ENCODE data around the gene PIK3IP1.

PIK3IP1 gene

GRCh38 chr22:31278626-31279326, 13.5 kb downstream of the PIK3IP1 start:
- no peak for DNase-seq

GRCh38 chr22:31278151-31278621, 14.1 kb downstream of the PIK3IP1 start:
- DNase-seq, result no peak

- no peak for DNase-seq
Observed at GRCh38 chr22:31277741-31278140, 14.5 kb downstream of the PIK3IP1 start.

- DNase-seq, result no peak
Observed at GRCh38 chr22:31276426-31277167, 15.7 kb downstream of the PIK3IP1 start.

DNA sequence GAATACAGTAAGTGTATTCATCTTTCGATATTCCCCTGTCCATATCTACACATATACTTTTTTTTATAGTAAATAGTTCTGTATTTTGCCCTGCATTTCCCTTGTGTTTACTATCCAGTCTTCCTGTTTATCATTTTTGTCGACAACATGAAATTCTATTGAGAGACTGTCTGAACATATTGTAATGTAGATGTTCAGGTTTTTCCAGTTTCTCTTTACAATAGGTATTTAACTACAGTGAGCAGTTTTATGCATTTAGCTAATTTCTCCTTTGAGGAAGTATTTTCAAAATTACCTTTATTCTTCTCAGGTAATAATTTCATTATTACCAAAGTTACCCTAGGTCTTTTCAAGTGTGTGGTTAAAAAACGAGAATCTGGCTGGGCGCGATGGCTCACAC, 16.7 kb downstream of the PIK3IP1 start:
- no peak for DNase-seq

- DNase-seq, result no peak
Observed at GRCh38 chr22:31275018-31275417, 17.3 kb downstream of the PIK3IP1 start.

DNA sequence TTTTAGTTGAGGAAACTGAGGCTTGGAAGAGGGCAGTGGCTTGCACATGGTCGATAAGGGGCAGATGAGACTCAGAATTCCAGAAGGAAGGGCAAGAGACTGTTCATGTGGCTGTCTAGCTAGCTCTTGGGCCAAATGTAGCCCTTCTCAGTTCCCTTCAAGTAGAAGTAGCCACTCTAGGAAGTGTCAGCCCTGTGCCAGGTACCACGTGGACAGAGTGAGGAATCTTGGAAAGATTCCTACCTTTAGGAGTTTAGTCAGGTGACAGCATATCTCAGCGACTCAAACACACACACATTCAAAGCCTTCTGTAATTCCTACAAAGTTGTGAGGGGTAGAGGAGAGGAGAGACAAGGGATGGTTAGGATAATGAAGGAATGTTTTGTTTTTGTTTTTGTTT, 18.3 kb downstream of the PIK3IP1 start:
- no peak for DNase-seq

- no peak for DNase-seq
Observed at GRCh38 chr22:31272522-31273446, 19.5 kb downstream of the PIK3IP1 start.

GRCh38 chr22:31271485-31271884, 20.8 kb downstream of the PIK3IP1 start:
- no peak for DNase-seq

DNA sequence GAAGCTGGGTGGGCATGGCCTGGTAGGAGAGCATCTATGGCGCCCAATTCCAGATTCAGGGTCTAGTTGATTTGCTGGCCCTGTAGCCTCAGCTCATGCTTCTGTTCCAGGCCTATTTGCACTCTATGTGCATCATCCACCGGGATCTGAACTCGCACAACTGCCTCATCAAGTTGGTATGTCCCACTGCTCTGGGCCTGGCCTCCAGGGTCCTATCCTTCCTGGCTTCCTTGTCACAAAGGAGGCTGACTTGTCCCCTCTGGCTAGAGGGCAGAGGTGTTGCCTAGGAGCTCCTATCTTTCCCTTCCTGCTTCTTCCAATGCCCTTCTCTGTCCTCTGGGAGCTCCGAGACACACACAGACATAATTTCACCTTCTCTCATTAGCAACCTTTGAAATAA, 21.3 kb downstream of the PIK3IP1 start:
- no peak for DNase-seq

- DNase-seq, result no peak
Observed at GRCh38 chr22:31269892-31270579, 22.3 kb downstream of the PIK3IP1 start.

GRCh38 chr22:31268281-31268680, 24.0 kb downstream of the PIK3IP1 start:
- DNase-seq, result no peak

DNA sequence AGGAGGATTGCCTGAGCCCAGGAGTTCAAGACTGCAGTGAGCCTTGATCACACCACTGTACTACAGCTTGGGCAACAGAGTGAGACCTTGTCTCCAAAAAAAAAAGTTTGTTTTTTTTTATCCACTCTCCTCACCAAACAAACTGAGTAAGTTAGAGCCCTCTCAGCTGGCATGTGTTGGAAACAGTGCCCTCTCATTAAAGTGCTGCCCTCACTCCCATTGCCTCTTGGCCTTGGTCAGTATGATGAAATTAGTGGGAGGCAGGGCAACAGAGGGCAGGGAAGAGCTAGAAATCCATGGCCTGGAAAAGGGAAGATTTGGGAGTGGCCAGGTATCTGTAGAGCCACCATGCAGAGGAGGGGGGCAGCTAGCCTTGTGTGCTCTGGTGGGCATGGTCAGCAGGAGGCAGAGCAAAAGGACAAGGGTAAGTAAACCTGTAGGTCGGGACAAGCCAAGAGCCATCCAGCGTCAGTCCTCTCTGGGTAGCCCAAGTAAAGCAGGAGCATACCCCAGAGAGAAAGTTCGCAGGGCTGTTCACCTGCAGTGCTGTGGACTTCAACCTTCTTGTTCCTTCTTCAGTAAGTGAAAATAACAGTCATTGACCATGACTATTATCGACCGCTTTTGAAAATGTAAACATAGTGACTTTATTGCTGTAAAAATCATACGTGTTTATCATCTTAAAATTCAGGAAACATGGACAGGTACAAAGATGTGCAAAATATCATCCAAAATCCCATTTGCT, 28.2 kb downstream of the PIK3IP1 start:
- DNase-seq, result no peak

DNA sequence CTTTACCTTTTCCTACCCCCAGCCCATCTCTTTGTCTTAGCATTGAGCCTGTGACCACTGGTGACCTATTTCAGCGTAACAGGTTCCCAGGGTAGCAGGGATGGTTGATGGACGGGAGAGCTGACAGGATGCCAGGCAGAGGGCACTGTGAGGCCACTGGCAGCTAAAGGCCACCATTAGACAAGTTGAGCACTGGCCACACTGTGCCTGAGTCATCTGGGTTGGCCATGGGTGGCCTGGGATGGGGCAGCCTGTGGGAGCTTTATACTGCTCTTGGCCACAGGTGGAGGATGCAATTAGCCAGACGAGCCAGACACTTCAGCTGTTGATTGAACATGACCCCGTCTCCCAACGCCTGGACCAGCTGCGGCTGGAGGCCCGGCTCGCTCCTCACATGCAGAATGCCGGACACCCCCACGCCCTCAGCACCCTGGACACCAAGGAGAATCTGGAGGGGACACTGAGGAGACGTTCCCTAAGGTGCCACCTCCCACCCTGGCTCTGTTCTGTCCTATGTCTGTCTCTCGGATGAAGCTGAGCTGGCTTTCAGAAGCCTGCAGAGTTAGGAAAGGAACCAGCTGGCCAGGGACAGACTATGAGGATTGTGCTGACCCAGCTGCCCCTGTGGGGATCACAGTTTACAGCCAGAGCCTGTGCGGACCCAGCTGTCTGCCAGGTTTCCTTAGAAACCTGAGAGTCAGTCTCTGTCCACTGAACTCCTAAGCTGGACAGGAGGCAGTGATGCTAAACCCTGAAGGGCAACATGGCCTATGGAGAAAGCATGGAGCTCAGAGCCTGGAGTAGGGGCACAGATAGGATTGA, 29.8 kb downstream of the PIK3IP1 start:
- DNase-seq, result no peak

DNA sequence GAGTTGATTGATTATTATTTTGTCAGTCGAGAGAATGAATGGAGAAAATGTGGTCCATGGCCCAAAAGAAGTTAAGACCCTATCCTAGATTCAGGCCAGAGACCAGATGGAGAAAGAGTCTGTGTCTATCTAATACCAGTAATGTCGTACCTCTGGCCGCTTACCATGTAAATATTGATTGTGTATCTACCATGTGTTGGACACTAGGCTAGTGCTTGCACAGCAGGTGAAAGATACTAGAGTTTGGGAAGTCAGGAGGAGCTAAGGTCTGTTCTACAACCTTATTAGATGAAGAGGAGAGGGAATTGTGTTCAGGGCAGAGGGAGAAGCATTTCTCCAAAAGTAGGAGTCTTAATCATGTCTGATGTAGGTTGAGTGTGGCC, 31.8 kb downstream of the PIK3IP1 start:
- DNase-seq, result no peak

- DNase-seq, result no peak
Observed at GRCh38 chr22:31259798-31260473, 32.4 kb downstream of the PIK3IP1 start.

DNA sequence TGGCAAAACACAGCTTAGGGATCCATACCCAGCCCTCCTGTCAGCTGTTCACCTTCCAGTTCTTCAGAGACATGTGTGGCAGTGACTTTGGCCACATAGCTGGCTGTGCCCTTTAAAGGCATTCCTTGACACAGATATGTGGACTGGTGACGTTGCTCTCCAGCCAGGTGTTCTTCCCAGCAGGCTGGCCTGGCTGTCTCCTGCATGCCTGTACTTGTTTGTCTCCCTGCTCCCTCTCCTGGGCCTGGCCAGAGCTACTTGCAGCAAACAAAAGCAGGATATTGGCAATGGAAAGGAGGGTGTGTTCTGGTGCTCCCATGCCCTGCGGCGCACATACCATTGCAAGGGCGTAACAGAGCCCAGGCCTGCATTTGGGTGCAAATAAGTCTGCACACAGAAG, 38.3 kb downstream of the PIK3IP1 start:
- DNase-seq, result no peak

DNA sequence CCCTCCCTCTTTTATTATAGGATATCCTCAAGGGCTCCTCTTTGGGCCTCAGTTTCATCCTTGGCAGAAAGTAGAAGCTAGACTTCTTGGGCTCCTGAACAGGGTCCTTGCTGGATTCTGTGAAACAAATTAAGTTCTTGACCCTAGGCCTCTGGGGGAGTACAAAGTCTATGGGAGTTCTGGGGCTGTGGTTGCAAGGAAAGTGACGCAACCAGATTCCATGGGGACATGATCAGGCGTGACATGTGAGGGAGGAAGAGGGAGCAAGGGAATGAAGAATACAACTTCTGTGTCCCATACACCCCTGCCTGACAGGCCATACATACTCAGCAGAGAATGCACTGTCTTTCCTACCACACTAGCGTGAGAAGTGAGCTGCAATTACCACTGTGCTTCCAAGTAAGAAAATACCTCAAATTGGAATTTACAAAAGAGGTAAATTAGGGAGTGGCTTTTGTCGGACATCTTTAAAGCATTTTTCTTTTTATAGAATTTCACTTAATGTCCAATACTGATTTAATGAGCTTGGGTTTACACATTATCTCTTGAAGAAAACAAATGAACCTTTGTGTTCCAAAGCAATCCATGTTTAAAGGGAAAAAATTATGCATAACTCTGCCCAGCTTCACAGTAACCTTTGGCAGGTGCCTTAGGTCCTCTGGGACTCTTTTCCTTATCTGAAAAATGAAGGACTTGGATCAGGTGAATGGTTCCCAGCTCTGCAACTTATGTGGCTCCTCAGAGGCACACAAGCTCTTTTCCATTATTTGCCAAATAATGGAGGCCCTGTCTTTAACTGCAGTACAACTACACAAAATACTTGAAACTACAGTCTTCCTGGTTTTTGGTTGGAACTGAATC, 41.3 kb downstream of the PIK3IP1 start:
- no peak for DNase-seq

Measured in NCI-H1436 treated with DMSO at 0.1 percent for 48 hours (cell line).